IMR-90 (cell line): ENCODE results near the gene GPAT3. TPM values are rescaled to one million over a fixed set of nuclear protein-coding genes. Genes with fewer than 3 reads are reported as not detected.

Source experiments
- ATAC-seq: fragments of 200-7000 bp; cut with Tn5 transposase; 2 replicates; pipeline ENCODE4 v1.9.1; 2020; ENCODE audit warnings: low read depth, mild to moderate bottlenecking, moderate library complexity
- BruUV-seq: library from RNA; stranded (reverse); fragments of 400-500 nt; replicated peaks from 2 replicates; lab custom pipeline; 2021; lab: Mats Ljungman, UMichigan
- CTCF ChIA-PET: fragments of 300-600 bp; formaldehyde crosslinking; extraction: SDS; loops from one replicate; lab custom pipeline; 2021; ENCODE audit warnings: antibody characterized with exemption; lab: Yijun Ruan, JAX
- POLR2A ChIA-PET: fragments of 300-600 bp; sonication (Branson Sonifier 250); formaldehyde crosslinking; loops from one replicate; lab custom pipeline; 2022; ENCODE audit warnings: antibody characterized with exemption; ENCODE audit not compliant: unreplicated experiment; lab: Charles Lee
- DNase-seq: peaks from one replicate; pipeline ENCODE4 v3.0.0; 2013
- H2AFZ ChIP-seq: replicated peaks from 2 replicates; pipeline ENCODE3; 2013; ENCODE audit warnings: low read length, mild to moderate bottlenecking; ENCODE audit not compliant: poor library complexity
- H2AK5ac ChIP-seq: 2 replicates; pipeline ENCODE4 v1.6.1; 2013; ENCODE audit warnings: low read depth, low read length, inconsistent platforms
- H2AK9ac ChIP-seq: replicated peaks from 2 replicates; pipeline ENCODE3; 2013; ENCODE audit warnings: mild to moderate bottlenecking, low read depth, low read length, moderate library complexity; ENCODE audit not compliant: poor library complexity
- H2BK120ac ChIP-seq: 2 replicates; pipeline ENCODE4 v1.6.1; 2013; ENCODE audit warnings: low read depth, low read length, inconsistent platforms
- H2BK15ac ChIP-seq: 3 replicates; pipeline ENCODE4 v1.6.1; 2013; ENCODE audit warnings: low read depth, low read length, inconsistent platforms
- H2BK20ac ChIP-seq: 2 replicates; pipeline ENCODE4 v1.6.1; 2013; ENCODE audit warnings: low read depth, mild to moderate bottlenecking, inconsistent platforms, low read length, moderate library complexity
- H2BK5ac ChIP-seq: 2 replicates; pipeline ENCODE4 v1.6.1; 2013; ENCODE audit warnings: mild to moderate bottlenecking, low read depth, low read length, inconsistent platforms; ENCODE audit not compliant: poor library complexity, severe bottlenecking
- H3K14ac ChIP-seq: replicated peaks from 2 replicates; pipeline ENCODE4 v1.6.1; 2013; ENCODE audit warnings: low read depth, low read length, inconsistent platforms
- H3K18ac ChIP-seq: 2 replicates; pipeline ENCODE4 v1.6.1; 2013; ENCODE audit warnings: low read depth, low read length, control low read depth
- H3K23ac ChIP-seq: 2 replicates; pipeline ENCODE4 v1.6.1; 2013; ENCODE audit warnings: low read depth, low read length, inconsistent platforms
- H3K27ac ChIP-seq: 2 replicates; pipeline ENCODE4 v1.5.1; 2013; ENCODE audit warnings: mild to moderate bottlenecking, control low read depth, low read length; ENCODE audit not compliant: insufficient read depth
- H3K27me3 ChIP-seq: 2 replicates; pipeline ENCODE4 v1.6.1; 2013; ENCODE audit warnings: low read length; ENCODE audit not compliant: control insufficient read depth, insufficient read depth
- H3K36me3 ChIP-seq: 2 replicates; pipeline ENCODE4 v1.6.1; 2013; ENCODE audit warnings: low read length, mixed read lengths; ENCODE audit not compliant: control insufficient read depth, insufficient read depth
- H3K4ac ChIP-seq: 2 replicates; pipeline ENCODE4 v1.6.1; 2013; ENCODE audit warnings: low read depth, low read length, inconsistent platforms
- H3K4me1 ChIP-seq: 2 replicates; pipeline ENCODE4 v1.6.1; 2013; ENCODE audit warnings: low read length, mixed read lengths; ENCODE audit not compliant: control insufficient read depth, insufficient read depth
- H3K4me2 ChIP-seq: 2 replicates; pipeline ENCODE4 v1.6.1; 2013; ENCODE audit warnings: low read depth, mild to moderate bottlenecking, control low read depth, low read length, moderate library complexity
- H3K4me3 ChIP-seq: 2 replicates; pipeline ENCODE4 v1.5.1; 2013; ENCODE audit warnings: low read depth, mild to moderate bottlenecking, control low read depth, low read length, moderate library complexity; ENCODE audit not compliant: insufficient read depth
- H3K56ac ChIP-seq: 2 replicates; pipeline ENCODE4 v1.6.1; 2013; ENCODE audit warnings: low read length, inconsistent platforms; ENCODE audit not compliant: insufficient read depth; ENCODE audit errors: extremely low read depth
- H3K79me1 ChIP-seq, 2 experiments: 2 replicates each; pipeline ENCODE4 v1.6.1; 2013; ENCODE audit warnings: low read length in 2 of 2, inconsistent platforms in 1 of 2, low read depth in 1 of 2
- H3K9ac ChIP-seq: 2 replicates; pipeline ENCODE4 v1.6.1; 2013; ENCODE audit warnings: low read depth, low read length, control low read depth
- H3K9me1 ChIP-seq: 2 replicates; pipeline ENCODE4 v1.6.1; 2013; ENCODE audit warnings: low read length, inconsistent platforms; ENCODE audit not compliant: insufficient read depth
- H3K9me3 ChIP-seq: 2 replicates; pipeline ENCODE4 v1.6.1; 2013; ENCODE audit warnings: low read length; ENCODE audit not compliant: control insufficient read depth, insufficient read depth
- H4K20me1 ChIP-seq: 2 replicates; pipeline ENCODE4 v1.6.1; 2013; ENCODE audit warnings: low read length, inconsistent platforms; ENCODE audit not compliant: insufficient read depth
- H4K5ac ChIP-seq: 2 replicates; pipeline ENCODE4 v1.6.1; 2013; ENCODE audit warnings: mild to moderate bottlenecking, low read depth, low read length, control low read depth
- H4K8ac ChIP-seq, 2 experiments: 2 replicates each; pipeline ENCODE4 v1.6.1; 2013; ENCODE audit warnings: low read depth in 2 of 2, low read length in 2 of 2, control low read depth in 1 of 2, inconsistent platforms in 1 of 2
- H4K91ac ChIP-seq: 2 replicates; pipeline ENCODE4 v1.6.1; 2013; ENCODE audit warnings: low read depth, low read length, inconsistent platforms; ENCODE audit not compliant: insufficient read depth
- dilution Hi-C: fragments of 300-500 bp; cut with HindIII; formaldehyde crosslinking; loops from one replicate; pipeline ENCODE4 v1.14.3; 2018; ENCODE audit warnings: low sequenced_read_pairs; ENCODE audit not compliant: unreplicated experiment
- in situ Hi-C: fragments of 300-500 bp; cut with MboI; formaldehyde crosslinking; loops from 3 replicates; pipeline ENCODE4 v1.14.3; 2019; ENCODE audit warnings: low sequenced_read_pairs, inconsistent platforms, mixed read lengths
- intact Hi-C: fragments of 100-400 bp; cut with micrococcal nuclease; formaldehyde crosslinking; loops from 2 replicates; pipeline ENCODE4 v1.10.0; 2022
- polyA plus RNA-seq, 3 experiments: library from polyadenylated mRNA; depleted of rRNA; stranded (reverse); fragments of >200 nt; gene quantifications; 2 replicates each; pipeline ENCODE4 v1.2.3, GENCODE V29; 2012; ENCODE audit warnings: low replicate concordance in 1 of 3
- total RNA-seq: library from RNA; depleted of rRNA; stranded (reverse); fragments of >200 nt; gene quantifications from 2 replicates; pipeline ENCODE4 v1.2.3, GENCODE V29; 2012
- TF ChIP-seq, protein P1 (sequence below): fragments of 150-350 bp; IDR thresholded peaks from 2 replicates; pipeline ENCODE4 v1.6.1; 2017; ENCODE audit warnings: mild to moderate bottlenecking, antibody characterized with exemption, low read length, low read depth

The GPAT3 gene
- total and polyA plus RNA-seq, 2 of the 4 experiments (the other 2 are of a cell fraction) = 1.3 to 2.9 TPM

- TF ChIP-seq, protein P1, sequence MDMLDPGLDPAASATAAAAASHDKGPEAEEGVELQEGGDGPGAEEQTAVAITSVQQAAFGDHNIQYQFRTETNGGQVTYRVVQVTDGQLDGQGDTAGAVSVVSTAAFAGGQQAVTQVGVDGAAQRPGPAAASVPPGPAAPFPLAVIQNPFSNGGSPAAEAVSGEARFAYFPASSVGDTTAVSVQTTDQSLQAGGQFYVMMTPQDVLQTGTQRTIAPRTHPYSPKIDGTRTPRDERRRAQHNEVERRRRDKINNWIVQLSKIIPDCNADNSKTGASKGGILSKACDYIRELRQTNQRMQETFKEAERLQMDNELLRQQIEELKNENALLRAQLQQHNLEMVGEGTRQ = no peak
- Histone ChIP-seq H2BK15ac (no peak overlapping the region), H3K56ac (no peak overlapping the region), H2AFZ (no peak overlapping the region), H3K79me1 (no peaks in the 10 kb centered on the region), H3K14ac (no peak overlapping the region), H2AK9ac (no peak overlapping the region), H4K91ac (no peak overlapping the region), H3K9ac (no peak overlapping the region), H3K4me3 (no peak overlapping the region), H2BK120ac (no peak overlapping the region), H4K20me1 (no peaks in the 10 kb centered on the region), H3K9me1 (0 out of 2 replicates have a peak, but pooled peaks cover 3% of the 10 kb centered on the region), H4K8ac (no peak overlapping the region), H2BK20ac (no peak overlapping the region), H3K23ac (no peak overlapping the region), H3K27me3 (no peaks in the 10 kb centered on the region), H3K4me1 (no peaks in the 10 kb centered on the region), H3K18ac (no peak overlapping the region), H3K4me2 (no peak overlapping the region), H2AK5ac (no peak overlapping the region), H4K5ac (no peak overlapping the region), H3K36me3 (no peaks in the 10 kb centered on the region), H3K9me3 (peaks cover 14% of the 10 kb centered on the region), H3K4ac (no peak overlapping the region), H3K27ac (no peak overlapping the region), H2BK5ac (no peak overlapping the region)
- intact Hi-C loops = no loop called here
- DNase-seq (no peak), ATAC-seq (no peak)
- CTCF ChIA-PET = no interaction called here
- POLR2A ChIA-PET = no interaction called here
- in situ Hi-C loops = no loop called here
- dilution Hi-C loops = no loop called here
- BruUV-seq = no TSS peak
Observed at GRCh38 chr4:83613023-83613422, 77.1 kb downstream of the GPAT3 start.
